Measurements from ENCODE around the gene TAPBP.

The TAPBP gene

GRCh38 chr6:33298773-33299236 is 15.1 kb downstream of the TAPBP start, which contains the start of gene RGL2:
Gene RGL2, minus strand, starts transcription at chr6:33298942. Its CDS starts 332 bp downstream, at chr6:33298610.
- Histone ChIP-seq H3F3A (ENCODE audit: insufficient read depth) (peaks cover 27% of the 10 kb centered on the region), H3K79me2 (ENCODE audit: insufficient read depth, low read length) (peaks cover 20% of the 10 kb centered on the region), H3K9me3 (ENCODE audit: insufficient read depth, low read length) (no peaks in the 10 kb centered on the region), H3K36me3 (ENCODE audit: low read length) (peaks cover 4% of the 10 kb centered on the region; the same call in 1 of the 2 replicates), H4K20me1 (ENCODE audit: low read depth, low read length) (no peaks in the 10 kb centered on the region), H3K4me2 (ENCODE audit: low read depth, low read length, poor library complexity, severe bottlenecking) (peak within 1 kb of the TSS; percentile 90), H2AFZ (ENCODE audit: low read depth, low read length, severe bottlenecking) (peak within 1 kb of the TSS; percentile 56), H3K27me3 (ENCODE audit: low read length) (no peaks in the 10 kb centered on the region), H3K4me3 (ENCODE audit: insufficient read depth, low read length, poor library complexity, severe bottlenecking) (peak within 1 kb of the TSS; percentile 97), H3K9ac (ENCODE audit: low read length) (peak within 1 kb of the TSS; percentile 96), H3K9me2 (replicated peaks; ENCODE audit: insufficient read depth, low read length) (no peaks in the 10 kb centered on the region), H3K27ac (ENCODE audit: low read depth, low read length) (peak within 1 kb of the TSS; percentile 89)
- TF ChIP-seq EZH2phosphoT487 (conservative IDR thresholded peaks at IDR 0.05; ENCODE audit: low read length) (no peak), CTCF (IDR thresholded peaks at IDR 0.05; ENCODE audit: insufficient read depth, low read length, poor library complexity, severe bottlenecking) (no peak)

GRCh38 chr6:33297956-33298772 is 15.7 kb downstream of the TAPBP start:
- Histone ChIP-seq H3F3A (ENCODE audit: insufficient read depth) (peaks cover 24% of the 10 kb centered on the region), H3K9me2 (replicated peaks; ENCODE audit: insufficient read depth, low read length) (no peaks in the 10 kb centered on the region), H3K27me3 (ENCODE audit: low read length) (no peaks in the 10 kb centered on the region), H3K4me3 (ENCODE audit: insufficient read depth, low read length, poor library complexity, severe bottlenecking) (peak overlapping the region; percentile 97), H4K20me1 (ENCODE audit: low read depth, low read length) (no peaks in the 10 kb centered on the region), H3K9ac (ENCODE audit: low read length) (peak overlapping the region; percentile 96), H3K9me3 (ENCODE audit: insufficient read depth, low read length) (no peaks in the 10 kb centered on the region), H3K36me3 (ENCODE audit: low read length) (no peaks in the 10 kb centered on the region; the same call in 1 of the 2 replicates), H3K4me2 (ENCODE audit: low read depth, low read length, poor library complexity, severe bottlenecking) (peak overlapping the region; percentile 90), H3K27ac (ENCODE audit: low read depth, low read length) (peak overlapping the region; percentile 89), H2AFZ (ENCODE audit: low read depth, low read length, severe bottlenecking) (peak overlapping the region; percentile 56), H3K79me2 (ENCODE audit: insufficient read depth, low read length) (peaks cover 20% of the 10 kb centered on the region)
- no peak for TF ChIP-seq EZH2phosphoT487 (conservative IDR thresholded peaks at IDR 0.05; ENCODE audit: low read length)
- TF ChIP-seq CTCF (IDR thresholded peaks at IDR 0.05; ENCODE audit: insufficient read depth, low read length, poor library complexity, severe bottlenecking): peak; percentile 52

- Histone ChIP-seq H3K4me2 (ENCODE audit: low read depth, low read length, poor library complexity, severe bottlenecking) (peak overlapping the region; percentile 90), H3K4me3 (ENCODE audit: insufficient read depth, low read length, poor library complexity, severe bottlenecking) (peak overlapping the region; percentile 36), H3K27me3 (ENCODE audit: low read length) (no peaks in the 10 kb centered on the region), H3K9me2 (replicated peaks; ENCODE audit: insufficient read depth, low read length) (no peaks in the 10 kb centered on the region), H2AFZ (ENCODE audit: low read depth, low read length, severe bottlenecking) (no peak overlapping the region), H3K9me3 (ENCODE audit: insufficient read depth, low read length) (no peaks in the 10 kb centered on the region), H3F3A (ENCODE audit: insufficient read depth) (peaks cover 26% of the 10 kb centered on the region), H3K36me3 (ENCODE audit: low read length) (no peaks in the 10 kb centered on the region), H3K9ac (ENCODE audit: low read length) (peak overlapping the region; percentile 96; the same call in 1 of the 2 replicates), H3K27ac (ENCODE audit: low read depth, low read length) (peak overlapping the region; percentile 42), H3K79me2 (ENCODE audit: insufficient read depth, low read length) (peaks cover 20% of the 10 kb centered on the region), H4K20me1 (ENCODE audit: low read depth, low read length) (no peaks in the 10 kb centered on the region)
- TF ChIP-seq EZH2phosphoT487 (conservative IDR thresholded peaks at IDR 0.05; ENCODE audit: low read length) (no peak), CTCF (IDR thresholded peaks at IDR 0.05; ENCODE audit: insufficient read depth, low read length, poor library complexity, severe bottlenecking) (no peak)
Measured at GRCh38 chr6:33297406-33297955, 16.4 kb downstream of the TAPBP start.

All from SU-DHL-6 (cell line).